Subcutaneous abdominal adipose tissue (tissue), 5 donors: ENCODE results near the gene ROR2.

Experiments used
- H3K27ac ChIP-seq: one replicate; pipeline ENCODE4 v1.7.0; 2013; ENCODE audit warnings: low read depth, mild to moderate bottlenecking, inconsistent platforms, low read length, moderate library complexity
- H3K27me3 ChIP-seq, 5 donors: one replicate each; pipeline ENCODE4 v1.7.0; 2013; ENCODE audit warnings: low read length in 5 of 5, inconsistent platforms in 1 of 5; ENCODE audit not compliant: control insufficient read depth in 5 of 5, insufficient read depth in 4 of 5
- H3K36me3 ChIP-seq, 5 donors: one replicate each; pipeline ENCODE4 v1.7.0; 2013; ENCODE audit warnings: low read length in 5 of 5; ENCODE audit not compliant: control insufficient read depth in 5 of 5, insufficient read depth in 5 of 5
- H3K4me1 ChIP-seq, 5 donors: one replicate each; pipeline ENCODE4 v1.7.0; 2013; ENCODE audit warnings: low read length in 5 of 5, mild to moderate bottlenecking in 3 of 5, moderate library complexity in 1 of 5; ENCODE audit not compliant: control insufficient read depth in 5 of 5, insufficient read depth in 5 of 5
- H3K4me3 ChIP-seq, 5 donors: one replicate each; pipeline ENCODE4 v1.7.0; 2013; ENCODE audit warnings: low read length in 5 of 5, low read depth in 1 of 5
- H3K9ac ChIP-seq, 5 donors: one replicate each; pipeline ENCODE4 v1.7.0; 2013; ENCODE audit warnings: low read length in 5 of 5, mild to moderate bottlenecking in 4 of 5, moderate library complexity in 3 of 5
- H3K9me3 ChIP-seq, 5 donors: one replicate each; pipeline ENCODE4 v1.7.0; 2013; ENCODE audit warnings: low read length in 5 of 5; ENCODE audit not compliant: control insufficient read depth in 5 of 5
- donor health status: healthy.
- donor health status: healthy.
- donor health status: healthy.
- donor health status: healthy.
- donor health status: healthy.

ROR2 gene

DNA sequence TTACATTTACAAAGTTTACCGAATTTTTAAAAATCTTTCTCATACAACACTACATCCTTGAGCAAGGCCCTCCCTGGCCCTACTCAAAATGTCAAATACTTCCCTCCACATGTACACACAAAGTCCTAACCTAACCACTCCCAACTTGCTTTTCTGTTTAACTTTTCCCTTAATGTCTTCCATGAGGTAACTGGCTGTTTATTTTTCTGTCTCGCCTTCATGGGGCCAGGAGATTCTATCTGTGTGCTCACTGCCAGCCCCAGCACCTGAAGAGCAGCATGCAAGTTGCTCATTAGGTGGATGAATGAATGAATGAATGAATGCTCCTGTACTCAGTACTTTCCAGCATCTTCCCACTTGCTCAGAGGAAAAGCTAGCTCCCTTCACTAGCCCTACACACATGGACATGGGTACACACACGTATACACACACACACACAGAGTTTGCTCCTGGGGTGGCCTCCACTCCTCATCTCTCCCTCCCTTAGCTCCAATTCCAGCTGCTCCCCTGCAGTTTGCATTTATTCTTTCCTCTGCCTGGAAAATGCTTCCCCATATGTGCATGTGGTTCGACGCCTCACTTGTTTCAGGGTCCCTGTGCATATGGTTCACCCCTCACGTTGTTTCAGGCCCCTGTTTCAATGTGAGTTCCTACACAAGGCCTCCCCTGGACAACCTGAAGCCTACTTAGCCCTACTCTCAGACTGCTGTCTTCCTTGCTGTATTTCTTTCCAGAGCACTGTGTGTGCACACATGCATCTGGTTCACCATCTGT, 165.2 kb downstream of the ROR2 start:
- no peaks in the 10 kb centered on the region for H3K4me1 ChIP-seq
- peaks cover 0 to 2% (median 0%) of the 10 kb centered on the region in 5 donors for H3K27me3 ChIP-seq
- no peaks in the 10 kb centered on the region for H3K36me3 ChIP-seq
- no peak overlapping the region for H3K4me3 ChIP-seq
- no peak overlapping the region for H3K27ac ChIP-seq
- H3K9me3 ChIP-seq = peaks cover 0 to 13% (median 4%) of the 10 kb centered on the region in 5 donors
- no peak overlapping the region for H3K9ac ChIP-seq

DNA sequence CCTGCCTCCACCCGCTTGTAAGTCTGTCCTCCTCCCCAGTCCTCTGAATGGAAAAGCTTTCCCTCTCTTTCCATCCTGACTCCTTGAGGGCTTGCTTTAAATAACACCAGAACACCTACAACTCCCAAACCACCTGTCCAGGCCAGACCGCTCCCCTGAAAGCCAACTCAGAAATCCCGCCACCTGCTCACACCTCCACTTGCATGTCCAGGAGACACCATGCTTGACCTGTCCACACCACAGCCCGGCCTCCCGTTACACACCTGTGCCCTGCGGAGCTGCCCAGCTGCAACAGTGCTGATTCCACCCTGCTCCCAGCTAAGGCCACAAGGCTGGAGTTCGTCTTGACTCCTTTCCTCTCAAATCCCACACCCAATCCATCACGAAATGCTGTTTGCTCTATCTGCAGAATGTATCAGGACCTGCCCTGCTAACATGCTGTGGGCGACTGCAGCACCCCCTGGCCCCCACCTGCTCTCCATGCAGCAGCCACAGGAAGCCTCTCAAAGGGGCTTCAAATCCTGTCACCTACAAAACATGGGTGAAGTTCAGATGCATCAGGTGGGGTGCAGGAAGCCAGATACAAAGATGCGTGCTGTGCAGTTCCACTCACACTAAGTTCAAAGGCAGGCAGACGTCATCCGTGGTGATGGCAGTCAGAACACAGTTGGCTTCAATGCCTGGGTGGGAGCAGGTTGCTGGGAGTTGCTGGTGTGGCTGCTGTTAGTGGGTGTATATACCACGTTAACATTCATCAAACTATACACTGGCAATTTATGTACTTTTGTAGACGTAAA, 166.0 kb downstream of the ROR2 start:
- Histone ChIP-seq H3K27me3 (peaks cover 0 to 2% (median 0%) of the 10 kb centered on the region in 5 donors), H3K9me3 (peaks cover 0 to 13% (median 4%) of the 10 kb centered on the region in 5 donors), H3K9ac (no peak overlapping the region), H3K36me3 (no peaks in the 10 kb centered on the region), H3K27ac (no peak overlapping the region), H3K4me1 (no peaks in the 10 kb centered on the region), H3K4me3 (no peak overlapping the region)

DNA sequence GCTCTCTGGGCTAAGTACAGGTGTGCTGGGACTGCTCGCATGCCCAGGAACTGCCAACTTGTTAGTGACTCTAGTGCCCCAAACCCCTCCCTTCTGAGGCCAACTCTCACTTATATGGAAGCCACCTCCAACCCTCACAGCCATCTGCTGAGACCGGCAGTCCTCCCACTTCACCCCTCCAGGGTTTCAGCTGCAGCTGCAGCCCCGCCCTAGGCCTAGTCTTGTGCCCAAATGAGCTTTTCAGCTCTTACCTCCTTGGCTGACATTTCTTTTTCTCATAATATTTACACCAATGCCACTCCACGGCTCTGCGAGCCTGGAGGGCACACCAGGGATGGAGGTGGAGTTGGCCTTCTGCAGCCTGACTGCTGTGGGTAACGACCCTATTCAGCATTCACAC, 166.6 kb downstream of the ROR2 start:
- Histone ChIP-seq H3K27ac (no peak overlapping the region), H3K36me3 (no peaks in the 10 kb centered on the region), H3K4me3 (no peak overlapping the region), H3K9ac (no peak overlapping the region), H3K27me3 (peaks cover 0 to 2% (median 0%) of the 10 kb centered on the region in 5 donors), H3K9me3 (peaks cover 0 to 13% (median 3%) of the 10 kb centered on the region in 5 donors), H3K4me1 (no peaks in the 10 kb centered on the region)

DNA sequence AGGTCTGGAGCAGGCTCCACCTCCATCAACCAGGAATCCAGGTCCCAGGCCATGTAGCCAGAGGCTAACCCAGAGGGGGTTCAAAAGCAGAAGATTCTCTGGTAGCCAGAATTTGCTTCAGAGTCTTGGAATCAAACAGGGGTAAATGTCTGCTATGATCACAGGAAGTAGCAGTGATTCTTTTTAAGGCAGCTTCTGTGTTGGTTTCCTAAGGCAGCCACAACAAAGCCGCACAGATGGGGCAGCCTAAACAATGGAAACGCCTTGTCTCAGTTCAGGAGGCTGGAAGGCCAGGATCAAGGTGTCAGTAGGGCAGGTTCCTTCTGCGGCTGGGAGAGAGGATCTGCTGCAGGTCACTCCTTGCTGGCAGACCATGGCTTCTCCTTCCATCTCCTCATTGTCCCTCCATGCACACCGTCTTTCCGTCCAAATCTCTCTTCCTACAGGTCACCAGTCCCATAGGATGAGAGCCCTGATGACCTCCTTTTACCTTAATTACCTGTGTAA, 167.3 kb downstream of the ROR2 start:
- H3K9ac ChIP-seq = no peak overlapping the region
- H3K9me3 ChIP-seq = peaks cover 0 to 8% (median 3%) of the 10 kb centered on the region in 5 donors
- H3K4me3 ChIP-seq = no peak overlapping the region
- H3K27me3 ChIP-seq = peaks cover 0 to 2% (median 0%) of the 10 kb centered on the region in 5 donors
- no peaks in the 10 kb centered on the region for H3K36me3 ChIP-seq
- no peak overlapping the region for H3K27ac ChIP-seq
- peaks cover 0 to 2% (median 0%) of the 10 kb centered on the region in 5 donors for H3K4me1 ChIP-seq

DNA sequence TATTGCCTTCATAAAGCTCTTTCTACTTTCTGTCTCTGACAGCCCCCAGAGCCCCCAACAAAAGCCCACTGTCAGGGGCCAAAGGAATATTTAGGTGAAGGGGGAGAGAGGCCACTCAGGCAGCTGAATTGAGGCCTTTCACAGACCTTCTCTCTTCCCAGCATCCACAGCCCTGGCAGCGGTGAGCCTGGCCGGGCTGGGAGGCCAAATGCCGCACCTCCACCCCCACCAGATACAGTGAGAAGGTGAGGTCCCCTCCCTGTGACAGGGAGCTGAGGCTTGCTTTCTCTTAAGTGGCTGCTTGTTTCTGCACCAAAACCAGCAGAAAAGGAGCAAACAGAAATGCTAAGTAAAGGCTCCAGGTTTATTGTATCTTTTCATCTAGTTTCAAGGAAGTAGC, 168.1 kb downstream of the ROR2 start:
- no peak overlapping the region for H3K9ac ChIP-seq

DNA sequence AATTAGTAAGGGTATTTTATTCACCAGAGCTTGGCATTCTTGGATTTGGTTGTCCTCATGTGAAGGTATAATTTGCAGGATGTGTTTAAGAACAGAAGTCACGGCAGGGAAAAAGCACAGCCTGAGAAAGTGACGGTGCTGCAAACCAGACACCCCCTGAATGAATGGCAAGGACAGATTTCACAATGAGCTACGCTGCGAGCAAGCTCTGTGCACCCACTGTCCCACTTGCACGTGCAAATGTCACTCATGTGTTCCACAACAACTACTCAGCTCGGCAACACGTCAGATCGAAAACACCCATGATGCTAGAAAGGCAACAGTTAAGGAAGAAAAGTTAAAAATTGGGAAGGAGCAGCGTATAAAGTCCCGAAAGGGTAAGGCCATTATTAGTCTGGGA, 168.9 kb downstream of the ROR2 start:
- Histone ChIP-seq H3K36me3 (no peaks in the 10 kb centered on the region), H3K9me3 (peaks cover 0 to 5% (median 3%) of the 10 kb centered on the region in 5 donors), H3K4me3 (no peak overlapping the region), H3K27ac (no peak overlapping the region), H3K4me1 (peaks cover 0 to 13% (median 7%) of the 10 kb centered on the region in 5 donors), H3K27me3 (peaks cover 0 to 2% (median 0%) of the 10 kb centered on the region in 5 donors), H3K9ac (no peak overlapping the region)

More for the DNA sequence above, 168.1 kb downstream of the ROR2 start:
- Histone ChIP-seq H3K27ac (no peak overlapping the region), H3K27me3 (peaks cover 0 to 2% (median 0%) of the 10 kb centered on the region in 5 donors), H3K36me3 (no peaks in the 10 kb centered on the region), H3K4me3 (no peak overlapping the region), H3K9me3 (peaks cover 0 to 5% (median 3%) of the 10 kb centered on the region in 5 donors), H3K4me1 (peaks cover 0 to 10% (median 5%) of the 10 kb centered on the region in 5 donors)

DNA sequence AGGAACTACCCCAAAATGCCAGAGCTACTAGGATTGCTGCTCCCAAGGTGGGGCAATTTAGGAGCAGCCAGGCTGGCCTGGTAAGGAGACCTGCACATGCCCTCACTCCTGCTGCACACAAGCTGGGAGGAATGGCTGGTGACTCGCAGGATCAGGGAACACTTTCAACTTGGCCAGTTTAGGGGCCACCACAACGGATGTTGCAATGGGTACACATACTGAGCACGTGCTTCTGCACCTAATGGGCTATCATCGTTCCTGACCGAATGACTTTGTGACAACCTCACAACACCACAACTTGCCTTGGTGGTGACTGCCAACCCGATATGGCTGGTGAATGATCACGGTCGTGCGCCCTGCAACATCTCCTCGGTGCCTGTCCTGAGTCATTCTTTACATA, 172.0 kb downstream of the ROR2 start:
- Histone ChIP-seq H3K36me3 (no peaks in the 10 kb centered on the region), H3K27ac (no peak overlapping the region), H3K4me3 (no peak overlapping the region), H3K27me3 (peaks cover 0 to 5% (median 4%) of the 10 kb centered on the region in 5 donors), H3K4me1 (peaks cover 0 to 13% (median 7%) of the 10 kb centered on the region in 5 donors), H3K9me3 (peaks cover 0 to 5% (median 3%) of the 10 kb centered on the region in 5 donors), H3K9ac (no peak overlapping the region)

DNA sequence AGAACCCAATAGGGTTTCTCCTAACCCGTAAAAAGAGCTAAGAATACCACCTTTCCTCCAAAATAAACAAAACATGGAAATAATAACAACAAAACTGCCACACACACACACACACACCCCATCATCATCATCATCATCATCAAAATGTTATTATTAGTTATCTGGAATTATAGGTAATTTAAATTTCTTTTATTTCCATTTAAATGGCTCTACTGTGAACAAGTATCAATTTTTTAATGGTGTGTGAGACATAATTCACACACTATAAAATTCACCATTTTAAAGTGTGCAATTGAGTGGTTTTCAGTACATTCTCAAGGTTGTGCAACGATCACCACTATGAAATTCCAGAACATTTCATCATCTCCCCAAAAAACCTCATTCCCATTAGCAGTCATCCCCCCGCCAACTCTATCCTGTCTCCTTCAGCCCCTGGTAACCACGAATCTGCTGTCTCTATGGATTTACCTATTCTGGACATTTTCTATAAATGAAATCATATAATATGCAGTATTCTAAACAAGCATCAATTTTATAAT, 172.7 kb downstream of the ROR2 start:
- H3K9me3 ChIP-seq = no peaks in the 10 kb centered on the region
- H3K27me3 ChIP-seq = peaks cover 0 to 5% (median 4%) of the 10 kb centered on the region in 5 donors
- no peaks in the 10 kb centered on the region for H3K36me3 ChIP-seq
- no peak overlapping the region for H3K4me3 ChIP-seq
- no peak overlapping the region for H3K9ac ChIP-seq
- no peak overlapping the region for H3K27ac ChIP-seq
- peaks cover 0 to 13% (median 7%) of the 10 kb centered on the region in 5 donors for H3K4me1 ChIP-seq

DNA sequence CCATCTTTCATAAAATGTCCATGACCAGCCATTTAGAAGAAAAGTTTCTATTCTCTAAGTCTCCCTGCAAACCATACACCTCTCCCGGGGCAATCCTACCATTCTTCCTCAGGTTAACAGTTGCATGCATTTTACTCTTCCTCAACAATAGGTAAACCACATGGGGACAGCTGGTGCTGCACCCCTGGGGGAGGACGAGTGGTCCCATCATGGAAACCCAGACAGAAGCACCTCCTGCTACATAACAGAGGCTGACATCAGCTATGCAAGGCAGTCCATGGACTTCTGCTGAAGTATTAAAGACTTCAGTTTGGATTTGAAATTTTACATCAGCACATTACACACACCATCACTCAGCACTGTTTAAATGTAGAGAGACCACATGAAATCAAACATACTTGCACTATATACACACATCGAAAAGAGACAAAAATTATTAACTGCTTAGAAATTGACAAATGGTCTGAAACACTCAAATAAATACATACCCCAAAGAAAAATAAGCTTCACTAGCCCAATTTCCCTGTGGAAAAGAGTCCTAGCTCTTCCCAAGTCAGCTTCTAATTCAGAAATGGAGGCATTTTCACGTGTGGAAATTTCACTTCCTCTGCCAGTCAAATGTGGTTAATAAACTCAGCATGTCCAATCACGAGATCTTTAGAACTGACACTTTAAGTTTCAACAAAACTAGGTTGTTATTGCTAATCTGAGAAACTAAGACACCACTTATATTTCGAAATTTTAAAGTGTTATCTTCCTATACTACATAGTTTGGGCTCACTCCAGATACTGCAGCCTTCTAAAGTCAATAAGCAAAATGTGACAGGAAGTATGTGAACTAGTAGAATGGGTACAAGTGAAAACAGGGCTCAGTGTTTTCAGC, 173.4 kb downstream of the ROR2 start:
- no peak overlapping the region for H3K9ac ChIP-seq
- H3K4me3 ChIP-seq = no peak overlapping the region
- no peaks in the 10 kb centered on the region for H3K9me3 ChIP-seq
- H3K27ac ChIP-seq = no peak overlapping the region
- H3K36me3 ChIP-seq = no peaks in the 10 kb centered on the region
- H3K4me1 ChIP-seq = peaks cover 0 to 13% (median 7%) of the 10 kb centered on the region in 5 donors
- peaks cover 0 to 5% (median 4%) of the 10 kb centered on the region in 5 donors for H3K27me3 ChIP-seq
